Nephron (organoid): ENCODE data around the gene RASSF7.

Source experiments
- H3K27ac Mint-ChIP-seq, 3 experiments: 2 replicates each; pipeline ENCODE4 v1.8.0; 2020; ENCODE audit warnings: mixed read lengths in 3 of 3, mild to moderate bottlenecking in 2 of 3, moderate library complexity in 1 of 3
- H3K27me3 Mint-ChIP-seq: 2 replicates; pipeline ENCODE4 v1.8.0; 2021; ENCODE audit warnings: low read depth, mild to moderate bottlenecking, moderate library complexity, mixed read lengths
- H3K36me3 Mint-ChIP-seq: 2 replicates; pipeline ENCODE4 v1.8.0; 2020; ENCODE audit warnings: low read depth, mixed read lengths
- H3K4me1 Mint-ChIP-seq: 2 replicates; pipeline ENCODE4 v1.8.0; 2020; ENCODE audit warnings: mixed read lengths
- H3K4me3 Mint-ChIP-seq, 3 experiments: 2 replicates each; pipeline ENCODE4 v1.8.0; 2020; ENCODE audit warnings: mild to moderate bottlenecking in 3 of 3, mixed read lengths in 3 of 3, moderate library complexity in 2 of 3
- H3K9me3 Mint-ChIP-seq: 2 replicates; pipeline ENCODE4 v1.8.0; 2020; ENCODE audit warnings: mixed read lengths
- TF ChIP-seq, protein P1 (sequence below), 3 experiments: fragments of 200-600 bp; sonication (generic); IDR thresholded peaks; one replicate each; pipeline ENCODE4 v1.5.0; 2021; ENCODE audit warnings: antibody characterized with exemption in 3 of 3; ENCODE audit not compliant: unreplicated experiment in 3 of 3

RASSF7 gene

DNA sequence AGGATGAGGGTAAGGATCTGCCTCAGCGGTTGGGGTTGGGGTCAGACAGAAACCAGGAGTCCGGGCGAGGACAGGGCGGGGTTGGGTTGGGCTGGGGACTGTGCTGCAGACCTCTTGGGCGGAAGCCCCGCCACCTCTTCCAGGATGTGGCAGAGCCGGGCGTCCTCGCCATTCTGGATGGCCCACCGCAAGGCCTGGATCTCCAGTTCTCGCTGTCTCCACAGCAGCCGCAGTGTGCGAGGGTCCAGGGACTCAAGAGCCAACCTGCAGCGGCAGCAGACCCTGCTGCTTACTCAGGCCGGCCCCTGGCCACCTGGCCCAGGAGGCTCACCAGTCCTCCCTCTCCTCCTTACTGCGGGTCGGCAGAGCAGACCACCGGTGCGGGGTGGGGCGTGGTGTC, 2.3 kb upstream of the RASSF7 start:
- Mint-ChIP-seq H3K27ac (no peak overlapping the region), H3K27me3 (peaks cover 47% of the 10 kb centered on the region), H3K36me3 (no peaks in the 10 kb centered on the region), H3K4me3 (no peak overlapping the region), H3K9me3 (no peaks in the 10 kb centered on the region), H3K4me1 (peaks cover 5% of the 10 kb centered on the region)
- TF ChIP-seq, protein P1, sequence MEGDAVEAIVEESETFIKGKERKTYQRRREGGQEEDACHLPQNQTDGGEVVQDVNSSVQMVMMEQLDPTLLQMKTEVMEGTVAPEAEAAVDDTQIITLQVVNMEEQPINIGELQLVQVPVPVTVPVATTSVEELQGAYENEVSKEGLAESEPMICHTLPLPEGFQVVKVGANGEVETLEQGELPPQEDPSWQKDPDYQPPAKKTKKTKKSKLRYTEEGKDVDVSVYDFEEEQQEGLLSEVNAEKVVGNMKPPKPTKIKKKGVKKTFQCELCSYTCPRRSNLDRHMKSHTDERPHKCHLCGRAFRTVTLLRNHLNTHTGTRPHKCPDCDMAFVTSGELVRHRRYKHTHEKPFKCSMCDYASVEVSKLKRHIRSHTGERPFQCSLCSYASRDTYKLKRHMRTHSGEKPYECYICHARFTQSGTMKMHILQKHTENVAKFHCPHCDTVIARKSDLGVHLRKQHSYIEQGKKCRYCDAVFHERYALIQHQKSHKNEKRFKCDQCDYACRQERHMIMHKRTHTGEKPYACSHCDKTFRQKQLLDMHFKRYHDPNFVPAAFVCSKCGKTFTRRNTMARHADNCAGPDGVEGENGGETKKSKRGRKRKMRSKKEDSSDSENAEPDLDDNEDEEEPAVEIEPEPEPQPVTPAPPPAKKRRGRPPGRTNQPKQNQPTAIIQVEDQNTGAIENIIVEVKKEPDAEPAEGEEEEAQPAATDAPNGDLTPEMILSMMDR (IDR thresholded peaks at IDR 0.05; ENCODE audit: unreplicated experiment in 3 of 3) = no peak

DNA sequence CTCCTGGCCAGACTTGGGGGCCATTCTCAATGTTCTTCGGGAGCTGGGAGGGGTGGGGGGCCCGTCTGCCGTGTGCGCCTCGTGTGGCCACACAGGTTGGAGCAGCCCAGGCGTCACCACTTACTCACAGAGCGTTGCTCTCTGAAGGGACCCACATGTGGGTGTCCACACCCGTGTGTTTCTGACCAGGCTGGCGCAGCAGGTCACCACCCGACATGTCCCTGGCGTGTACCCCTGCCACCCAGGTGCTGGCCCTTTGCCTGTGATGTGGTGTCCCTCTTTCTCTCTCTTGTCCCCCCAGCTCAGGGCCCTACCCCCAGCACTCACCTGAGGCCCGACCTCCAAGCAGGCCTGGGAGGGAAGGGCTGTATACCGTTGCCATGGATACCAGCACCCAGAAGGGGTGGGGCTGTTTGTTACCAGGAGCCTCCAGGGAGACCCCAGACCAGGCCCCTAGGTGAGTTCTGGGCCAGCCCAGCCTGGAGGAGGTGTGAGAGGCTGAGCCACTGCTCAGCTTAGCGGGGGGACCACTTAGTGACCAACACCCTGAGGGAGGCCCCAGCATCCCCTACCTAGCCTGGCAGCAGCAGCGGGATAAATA, 1.6 kb upstream of the RASSF7 start:
- H3K9me3 Mint-ChIP-seq = no peaks in the 10 kb centered on the region
- peaks cover 41% of the 10 kb centered on the region for H3K27me3 Mint-ChIP-seq
- H3K36me3 Mint-ChIP-seq = no peaks in the 10 kb centered on the region
- H3K4me3 Mint-ChIP-seq = no peak overlapping the region
- H3K27ac Mint-ChIP-seq = no peak overlapping the region
- TF ChIP-seq, protein P1 (IDR thresholded peaks at IDR 0.05; ENCODE audit: unreplicated experiment in 3 of 3) = no peak
- peaks cover 5% of the 10 kb centered on the region for H3K4me1 Mint-ChIP-seq

GRCh38 chr11:559712-560304, 962 bp upstream of the RASSF7 start:
- TF ChIP-seq, protein P1 (IDR thresholded peaks at IDR 0.05; ENCODE audit: unreplicated experiment in 3 of 3) = no peak

GRCh38 chr11:561148-562003, 606 bp downstream of the RASSF7 start:
- H3K4me1 Mint-ChIP-seq = peaks cover 5% of the 10 kb centered on the region
- H3K36me3 Mint-ChIP-seq = no peaks in the 10 kb centered on the region
- peak overlapping the region in 2 of 3 experiments; percentile 60 to 88 for H3K27ac Mint-ChIP-seq
- H3K27me3 Mint-ChIP-seq = peaks cover 35% of the 10 kb centered on the region
- peak overlapping the region; percentile 86 to 89 (median 87) for H3K4me3 Mint-ChIP-seq
- no peaks in the 10 kb centered on the region for H3K9me3 Mint-ChIP-seq
- TF ChIP-seq, protein P1 (IDR thresholded peaks at IDR 0.05; ENCODE audit: unreplicated experiment in 3 of 3) = no peak

More at GRCh38 chr11:559712-560304, 962 bp upstream of the RASSF7 start:
- Mint-ChIP-seq H3K27me3 (peaks cover 39% of the 10 kb centered on the region), H3K4me1 (peaks cover 5% of the 10 kb centered on the region), H3K36me3 (no peaks in the 10 kb centered on the region), H3K27ac (peak overlapping the region in 2 of 3 experiments; percentile 67 to 82), H3K9me3 (no peaks in the 10 kb centered on the region), H3K4me3 (peak overlapping the region; percentile 77 to 85 (median 82))

- Mint-ChIP-seq H3K27ac (no peak overlapping the region), H3K4me1 (peaks cover 5% of the 10 kb centered on the region), H3K36me3 (no peaks in the 10 kb centered on the region), H3K9me3 (no peaks in the 10 kb centered on the region), H3K27me3 (peaks cover 27% of the 10 kb centered on the region), H3K4me3 (peak overlapping the region; percentile 86 to 89 (median 87))
- TF ChIP-seq, protein P1 (IDR thresholded peaks at IDR 0.05; ENCODE audit: unreplicated experiment in 3 of 3) = no peak
Observed at GRCh38 chr11:562046-562645, 1.4 kb downstream of the RASSF7 start.
